GM12878 (cell line): ENCODE data around the gene BCHE.

Experiments
- FOXM1 ChIP-seq: IDR thresholded peaks from 2 replicates; pipeline ENCODE4 v1.6.1; 2012; ENCODE audit warnings: low read depth, mild to moderate bottlenecking, inconsistent platforms, low read length, moderate library complexity
- JUND ChIP-seq: IDR thresholded peaks from 2 replicates; pipeline ENCODE4 v1.6.1; 2012; ENCODE audit warnings: low read depth, mild to moderate bottlenecking, low read length, improper control_type of control experiment, moderate library complexity
- SREBF1 ChIP-seq: IDR thresholded peaks from 2 replicates; pipeline ENCODE4 v1.6.1; 2012; ENCODE audit warnings: mild to moderate bottlenecking, low read length
- YY1 ChIP-seq: IDR thresholded peaks from 2 replicates; pipeline ENCODE4 v1.6.1; 2011; ENCODE audit warnings: low read depth, mild to moderate bottlenecking, low read length
- ZNF274 ChIP-seq: IDR thresholded peaks from one replicate; pipeline ENCODE4 v1.8.0; 2011; ENCODE audit not compliant: insufficient read length, insufficient read depth
- TF ChIP-seq, protein P1 (sequence below): IDR thresholded peaks from 2 replicates; pipeline ENCODE4 v1.6.1; 2012; ENCODE audit warnings: low read depth, low read length, improper control_type of control experiment

GRCh38 chr3:165753560-165753959, 83.7 kb downstream of the BCHE start:
- TF ChIP-seq, protein P1, sequence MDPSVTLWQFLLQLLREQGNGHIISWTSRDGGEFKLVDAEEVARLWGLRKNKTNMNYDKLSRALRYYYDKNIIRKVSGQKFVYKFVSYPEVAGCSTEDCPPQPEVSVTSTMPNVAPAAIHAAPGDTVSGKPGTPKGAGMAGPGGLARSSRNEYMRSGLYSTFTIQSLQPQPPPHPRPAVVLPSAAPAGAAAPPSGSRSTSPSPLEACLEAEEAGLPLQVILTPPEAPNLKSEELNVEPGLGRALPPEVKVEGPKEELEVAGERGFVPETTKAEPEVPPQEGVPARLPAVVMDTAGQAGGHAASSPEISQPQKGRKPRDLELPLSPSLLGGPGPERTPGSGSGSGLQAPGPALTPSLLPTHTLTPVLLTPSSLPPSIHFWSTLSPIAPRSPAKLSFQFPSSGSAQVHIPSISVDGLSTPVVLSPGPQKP: no peak
- TF ChIP-seq SREBF1 (no peak), YY1 (no peak), ZNF274 (no peak), JUND (no peak), FOXM1 (no peak)
